22Rv1 (cell line): Measurements from ENCODE around the gene VASP.

Experiments used
- CTCF ChIP-seq: fragments of 450-650 bp; IDR thresholded peaks from 2 replicates; pipeline ENCODE4 v1.5.1; 2017; ENCODE audit warnings: mild to moderate bottlenecking
- ZFX ChIP-seq: fragments of 450-650 bp; IDR thresholded peaks from 2 replicates; pipeline ENCODE4 v1.6.1; 2017; ENCODE audit warnings: antibody characterized with exemption, borderline replicate concordance

DNA sequence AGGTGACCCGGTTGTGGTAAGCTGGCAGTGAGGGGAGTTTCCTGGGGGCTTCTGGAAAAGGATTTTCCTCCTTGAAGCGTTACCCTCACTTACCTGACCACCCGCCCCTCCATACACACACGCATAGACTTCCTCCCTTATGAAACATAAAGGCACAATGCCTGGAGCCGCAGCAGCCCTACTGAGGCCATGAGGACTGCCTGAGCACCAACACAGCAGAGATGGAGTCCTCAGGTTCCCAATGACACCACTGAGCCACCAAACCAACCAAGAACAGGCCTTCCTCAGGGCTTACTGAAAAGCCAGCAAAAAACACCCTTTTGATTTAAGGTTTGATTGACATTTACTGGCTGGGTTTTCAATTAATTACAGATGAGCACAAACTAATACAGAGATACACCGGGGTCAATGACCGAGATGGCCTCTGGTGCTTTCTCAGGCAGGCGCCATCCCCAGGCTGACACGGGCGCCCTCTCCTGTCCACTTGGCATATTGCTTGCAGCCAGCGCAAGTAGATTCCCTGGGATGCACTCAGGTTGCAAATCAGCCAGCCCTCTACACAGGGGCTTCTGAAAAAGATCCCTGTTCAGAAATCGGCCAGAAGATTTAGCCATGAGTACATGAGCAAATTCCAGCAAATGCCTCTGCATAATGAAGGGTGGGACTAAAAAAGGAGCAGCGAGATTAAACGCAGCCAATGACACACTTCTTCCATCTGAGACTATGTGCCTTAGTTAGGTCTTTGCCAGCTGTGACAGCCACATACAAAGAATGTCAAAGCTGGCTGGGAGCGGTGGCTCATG is 62.5 kb downstream of the VASP start:
- TF ChIP-seq CTCF (peak; percentile 96), ZFX (no peak)
